ENCODE data around the gene PLAAT2. TPM values are rescaled to one million over a fixed set of nuclear protein-coding genes. Genes with fewer than 3 reads are reported as not detected.
"Not testable (repeated sequence)": the region's sequence is repeated elsewhere in the genome, so short reads cannot be mapped to it uniquely, and the experiment has no call there.

The PLAAT2 gene
- total RNA-seq, 1 donor from 2014 or later, result not detected

- Histone ChIP-seq H3K27me3 (no peaks in the 10 kb centered on the region), H3K36me3 (no peaks in the 10 kb centered on the region), H3K4me1 (no peaks in the 10 kb centered on the region), H3K9me3 (no peaks in the 10 kb centered on the region), H3K27ac (no peak overlapping the region), H3K4me3 (no peak overlapping the region)
- intact Hi-C loops (cut with DNase I), result no loop called here
- no peak for DNase-seq (ENCODE audit: low spot score in 2 of 2)
- no peak for TF ChIP-seq CTCF (IDR thresholded peaks at IDR 0.05)
These were observed 9.4 kb downstream of the PLAAT2 start for GRCh38 chr11:63553759-63554158.

- intact Hi-C loops (cut with DNase I), result no loop called here
- Histone ChIP-seq H3K4me1 (no peaks in the 10 kb centered on the region), H3K27me3 (no peaks in the 10 kb centered on the region), H3K4me3 (no peak overlapping the region), H3K27ac (no peak overlapping the region), H3K36me3 (no peaks in the 10 kb centered on the region), H3K9me3 (no peaks in the 10 kb centered on the region)
- no peak for TF ChIP-seq CTCF (IDR thresholded peaks at IDR 0.05)
- DNase-seq (ENCODE audit: low spot score in 2 of 2), result no peak
These were observed 10.3 kb downstream of the PLAAT2 start for GRCh38 chr11:63552921-63553320.

- H3K4me1 ChIP-seq, result no peaks in the 10 kb centered on the region
- H3K9me3 ChIP-seq, result no peaks in the 10 kb centered on the region
- peak in 1 of 2 donors; percentile 24 for DNase-seq (ENCODE audit: low spot score in 2 of 2)
- no peaks in the 10 kb centered on the region for H3K36me3 ChIP-seq
- TF ChIP-seq CTCF (IDR thresholded peaks at IDR 0.05), result no peak
- intact Hi-C loops (cut with DNase I), result no loop called here
- H3K4me3 ChIP-seq, result no peak overlapping the region
- no peaks in the 10 kb centered on the region for H3K27me3 ChIP-seq
- H3K27ac ChIP-seq, result no peak overlapping the region
These were observed 11.3 kb downstream of the PLAAT2 start for GRCh38 chr11:63551889-63552266.

GRCh38 chr11:63551091-63551888 lies 11.9 kb downstream of the PLAAT2 start:
- H3K27ac ChIP-seq, result no peak overlapping the region
- H3K4me3 ChIP-seq, result no peak overlapping the region
- H3K4me1 ChIP-seq, result no peaks in the 10 kb centered on the region
- no peaks in the 10 kb centered on the region for H3K36me3 ChIP-seq
- no peaks in the 10 kb centered on the region for H3K9me3 ChIP-seq
- TF ChIP-seq CTCF (IDR thresholded peaks at IDR 0.05), result no peak
- no peaks in the 10 kb centered on the region for H3K27me3 ChIP-seq
- DNase-seq (ENCODE audit: low spot score in 2 of 2), result peak in 1 of 2 donors; percentile 35
- intact Hi-C loops (cut with DNase I), result no loop called here

- H3K27me3 ChIP-seq; H3K9me3 ChIP-seq; H3K36me3 ChIP-seq; intact Hi-C loops (cut with DNase I); H3K27ac ChIP-seq; H3K4me3 ChIP-seq; H3K4me1 ChIP-seq: not testable (repeated sequence)
- DNase-seq (ENCODE audit: low spot score in 2 of 2), result peak in 1 of 2 donors; percentile 43
These were observed 13.0 kb downstream of the PLAAT2 start for GRCh38 chr11:63550156-63550700.

- peaks cover 0 to 5% of the 10 kb centered on the region in 2 donors for H3K36me3 ChIP-seq
- peak in 1 of 2 donors; percentile 22 for DNase-seq (ENCODE audit: low spot score in 2 of 2)
- no peak for TF ChIP-seq CTCF (IDR thresholded peaks at IDR 0.05)
- no peaks in the 10 kb centered on the region for H3K27me3 ChIP-seq
- intact Hi-C loops (cut with DNase I), result no loop called here
- no peaks in the 10 kb centered on the region for H3K9me3 ChIP-seq
- no peak overlapping the region for H3K4me3 ChIP-seq
- H3K27ac ChIP-seq, result no peak overlapping the region
- no peaks in the 10 kb centered on the region for H3K4me1 ChIP-seq
These were observed 13.8 kb downstream of the PLAAT2 start for GRCh38 chr11:63549411-63549810.
